RKO (cell line): ENCODE results near the gene LYRM7.
"Not testable (repeated sequence)": the region's sequence is repeated elsewhere in the genome, so short reads cannot be mapped to it uniquely, and the experiment has no call there.

ENCODE experiments used
- DNase-seq: peaks from one replicate; pipeline ENCODE4 v3.0.0-alpha.2; 2016; ENCODE audit warnings: low spot score

Gene LYRM7

GRCh38 chr5:131221008-131221703, 50.4 kb downstream of the LYRM7 start:
- no peak for DNase-seq

- peak; percentile 50 for DNase-seq
Measured at GRCh38 chr5:131221888-131222287, 51.1 kb downstream of the LYRM7 start.

- DNase-seq, result no peak
Measured at GRCh38 chr5:131222731-131223130, 52.0 kb downstream of the LYRM7 start.

- DNase-seq, result no peak
Measured at GRCh38 chr5:131223751-131224386, 53.1 kb downstream of the LYRM7 start.

- DNase-seq, result no peak
Measured at GRCh38 chr5:131224387-131225201, 53.9 kb downstream of the LYRM7 start.

- no peak for DNase-seq
Measured at GRCh38 chr5:131225282-131225974, 54.7 kb downstream of the LYRM7 start.

GRCh38 chr5:131226899-131227298, 56.2 kb downstream of the LYRM7 start:
- DNase-seq, result no peak

GRCh38 chr5:131228646-131229045, 57.9 kb downstream of the LYRM7 start:
- DNase-seq, result no peak

- no peak for DNase-seq
Measured at GRCh38 chr5:131229623-131230022, 58.9 kb downstream of the LYRM7 start.

- no peak for DNase-seq
Measured at GRCh38 chr5:131230406-131230805, 59.7 kb downstream of the LYRM7 start.

- no peak for DNase-seq
Measured at GRCh38 chr5:131239686-131240085, 68.9 kb downstream of the LYRM7 start.

GRCh38 chr5:131242728-131243255, 72.0 kb downstream of the LYRM7 start:
- DNase-seq, result peak; percentile 72

- DNase-seq, result no peak
Measured at GRCh38 chr5:131245312-131245711, 74.6 kb downstream of the LYRM7 start.

- DNase-seq, result no peak
Measured at GRCh38 chr5:131245948-131246347, 75.2 kb downstream of the LYRM7 start.

- no peak for DNase-seq
Measured at GRCh38 chr5:131246504-131246903, 75.8 kb downstream of the LYRM7 start.

GRCh38 chr5:131250751-131251475, 80.2 kb downstream of the LYRM7 start:
- DNase-seq, result no peak

GRCh38 chr5:131252824-131253171, 82.1 kb downstream of the LYRM7 start:
- DNase-seq, result no peak

- DNase-seq, result not testable (repeated sequence)
Measured at GRCh38 chr5:131254025-131254424, 83.3 kb downstream of the LYRM7 start.

- DNase-seq, result no peak
Measured at GRCh38 chr5:131254741-131255140, 84.0 kb downstream of the LYRM7 start.
